ENCODE results near the gene NMNAT3. TPM values are rescaled to one million over a fixed set of nuclear protein-coding genes. Genes with fewer than 3 reads are reported as not detected.

Gene NMNAT3
- total and polyA plus RNA-seq, 9 donors, result 15.8 to 31.2 (median 21.6) TPM

GRCh38 chr3:139686206-139686605 is 8.4 kb upstream of the NMNAT3 start:
- no peaks in the 10 kb centered on the region for H3K9me3 ChIP-seq
- H3K4me1 ChIP-seq (ENCODE audit: insufficient read depth), result no peaks in the 10 kb centered on the region
- intact Hi-C loops (cut with DNase I), result no loop called here
- peak in 2 of 5 donors; percentile 31 to 52 for DNase-seq
- TF ChIP-seq EP300 (IDR thresholded peaks at IDR 0.05) (no peak), POLR2A (IDR thresholded peaks at IDR 0.05) (no peak), CTCF (IDR thresholded peaks at IDR 0.05) (no peak)
- H3K27me3 ChIP-seq, result no peaks in the 10 kb centered on the region
- H3K27ac ChIP-seq, result no peak overlapping the region
- no peaks in the 10 kb centered on the region for H3K36me3 ChIP-seq
- whole genome bisulfite sequencing, 3 donors, result 58 to 77% (median 62%) methylated on average over 3 of the region's 3 CpGs
- no peak overlapping the region for H3K4me3 ChIP-seq

- Histone ChIP-seq H3K27me3 (no peaks in the 10 kb centered on the region), H3K36me3 (no peaks in the 10 kb centered on the region), H3K9me3 (no peaks in the 10 kb centered on the region), H3K27ac (no peak overlapping the region), H3K4me1 (ENCODE audit: insufficient read depth) (no peaks in the 10 kb centered on the region), H3K4me3 (no peak overlapping the region)
- no peak for DNase-seq
- 86 to 92% (median 90%) methylated on average over 5 of the region's 5 CpGs for WGBS, 3 donors
- TF ChIP-seq POLR2A (IDR thresholded peaks at IDR 0.05) (no peak), EP300 (IDR thresholded peaks at IDR 0.05) (no peak), CTCF (IDR thresholded peaks at IDR 0.05) (no peak)
- intact Hi-C loops (cut with DNase I), result loop anchor here in 2 of 4 donors (5.0 to 10.0 kb wide), 2 partner anchors 124 to 1413 kb away; no protein-coding TSS in a partner anchor
Observed at GRCh38 chr3:139679220-139679775, 1.5 kb upstream of the NMNAT3 start.

- H3K27ac ChIP-seq, result no peak overlapping the region
- DNase-seq, result no peak
- peak overlapping the region; percentile 84 for H3K4me3 ChIP-seq
- peaks cover 2% of the 10 kb centered on the region for H3K4me1 ChIP-seq (ENCODE audit: insufficient read depth)
- TF ChIP-seq EP300 (IDR thresholded peaks at IDR 0.05), result no peak
- no peak for TF ChIP-seq CTCF (IDR thresholded peaks at IDR 0.05)
- TF ChIP-seq POLR2A (IDR thresholded peaks at IDR 0.05), result no peak
- intact Hi-C loops (cut with DNase I), result loop anchor here in 2 of 4 donors (5.0 to 10.0 kb wide), 2 partner anchors 122 to 1415 kb away; no protein-coding TSS in a partner anchor
- 44 to 51% (median 48%) methylated on average over 10 of the region's 10 CpGs for WGBS, 3 donors
- H3K9me3 ChIP-seq, result no peaks in the 10 kb centered on the region
- no peaks in the 10 kb centered on the region for H3K27me3 ChIP-seq
- no peaks in the 10 kb centered on the region for H3K36me3 ChIP-seq
Observed at GRCh38 chr3:139676632-139677387, 962 bp downstream of the NMNAT3 start.

- intact Hi-C loops (cut with DNase I), result loop anchor here in 2 of 4 donors (5.0 to 10.0 kb wide), 2 partner anchors 121 to 1416 kb away; no protein-coding TSS in a partner anchor
- Histone ChIP-seq H3K4me3 (no peak overlapping the region), H3K4me1 (ENCODE audit: insufficient read depth) (peaks cover 2% of the 10 kb centered on the region), H3K36me3 (no peaks in the 10 kb centered on the region), H3K27me3 (no peaks in the 10 kb centered on the region), H3K9me3 (no peaks in the 10 kb centered on the region), H3K27ac (no peak overlapping the region)
- 90 to 100% (median 95%) methylated on average over 1 of the region's 1 CpG for WGBS, 3 donors
- DNase-seq, result no peak
- TF ChIP-seq CTCF (IDR thresholded peaks at IDR 0.05), result no peak
- no peak for TF ChIP-seq EP300 (IDR thresholded peaks at IDR 0.05)
- TF ChIP-seq POLR2A (IDR thresholded peaks at IDR 0.05), result no peak
Observed at GRCh38 chr3:139676108-139676507, 1.7 kb downstream of the NMNAT3 start.
